Caco-2 (cell line): ENCODE measurements around the gene KCNK7. TPM values are rescaled to one million over a fixed set of nuclear protein-coding genes. Genes with fewer than 3 reads are reported as not detected.

ENCODE experiments used
- BruUV-seq: library from RNA; stranded (reverse); fragments of 400-500 nt; replicated peaks from 2 replicates; lab custom pipeline; 2021; lab: Mats Ljungman, UMichigan
- CTCF ChIA-PET: fragments of 300-600 bp; sonication (Branson Sonifier 250); formaldehyde crosslinking; loops from one replicate; lab custom pipeline; 2022; ENCODE audit warnings: antibody characterized with exemption; lab: Charles Lee
- POLR2A ChIA-PET: fragments of 300-600 bp; sonication (Branson Sonifier 250); formaldehyde crosslinking; loops from one replicate; lab custom pipeline; 2022; ENCODE audit warnings: antibody characterized with exemption; lab: Charles Lee
- DNase-seq, 2 experiments: peaks; one replicate each; pipeline versions ENCODE4 v3.0.0 to v3.0.0-alpha.2; 2020 to 2022
- H3K27me3 ChIP-seq: replicated peaks from 2 replicates; pipeline ENCODE4 v1.6.0; 2011; ENCODE audit warnings: low read length; ENCODE audit not compliant: control insufficient read depth, insufficient read depth
- H3K36me3 ChIP-seq: 2 replicates; pipeline ENCODE4 v1.5.1; 2011; ENCODE audit warnings: low read length; ENCODE audit not compliant: control insufficient read depth, insufficient read depth
- H3K4me1 ChIP-seq: fragments of 250-450 bp; sonication (Bioruptor Pico); 2 replicates; pipeline ENCODE4 v1.5.1; 2020; ENCODE audit warnings: mild to moderate bottlenecking
- H3K4me3 ChIP-seq: 2 replicates; pipeline ENCODE4 v1.5.1; 2011; ENCODE audit warnings: low read depth, mild to moderate bottlenecking, control low read depth, low read length
- H3K9me3 ChIP-seq: fragments of 250-450 bp; sonication (Bioruptor Pico); 2 replicates; pipeline ENCODE4 v1.5.1; 2020; ENCODE audit warnings: mild to moderate bottlenecking, moderate library complexity
- H3K27ac Mint-ChIP-seq: one replicate; pipeline ENCODE4 v1.8.0; 2022; ENCODE audit warnings: mixed read lengths; ENCODE audit not compliant: unreplicated experiment
- H3K27me3 Mint-ChIP-seq: one replicate; pipeline ENCODE4 v1.8.0; 2022; ENCODE audit warnings: mixed read lengths; ENCODE audit not compliant: insufficient read depth, unreplicated experiment
- H3K36me3 Mint-ChIP-seq: one replicate; pipeline ENCODE4 v1.8.0; 2022; ENCODE audit warnings: mild to moderate bottlenecking, mixed read lengths; ENCODE audit not compliant: insufficient read depth, unreplicated experiment
- H3K4me1 Mint-ChIP-seq: one replicate; pipeline ENCODE4 v1.8.0; 2022; ENCODE audit warnings: low read depth, mixed read lengths; ENCODE audit not compliant: unreplicated experiment
- H3K4me3 Mint-ChIP-seq: one replicate; pipeline ENCODE4 v1.8.0; 2022; ENCODE audit warnings: mild to moderate bottlenecking, moderate library complexity, mixed read lengths; ENCODE audit not compliant: unreplicated experiment
- H3K9me3 Mint-ChIP-seq: one replicate; pipeline ENCODE4 v1.8.0; 2022; ENCODE audit warnings: mixed read lengths; ENCODE audit not compliant: unreplicated experiment
- CTCF ChIP-seq, 2 experiments: fragments of 200-600 bp in 1 of 2; IDR thresholded peaks; 1 replicate in 1 of 2; 2 replicates in 1 of 2; pipeline versions ENCODE4 v1.5.1 to v1.8.0; 2011 to 2022; ENCODE audit warnings: antibody characterized with exemption in 1 of 2, control low read depth in 1 of 2, inconsistent platforms in 1 of 2, low read depth in 1 of 2, low read length in 1 of 2, mild to moderate bottlenecking in 1 of 2, moderate library complexity in 1 of 2; ENCODE audit not compliant: insufficient read depth in 1 of 2, severe bottlenecking in 1 of 2, unreplicated experiment in 1 of 2
- intact Hi-C: fragments of 100-400 bp; cut with micrococcal nuclease; formaldehyde crosslinking; loops from one replicate; pipeline ENCODE4 v1.10.0; 2022; ENCODE audit not compliant: unreplicated experiment
- total RNA-seq: library from RNA; stranded (reverse); gene quantifications from 2 replicates; pipeline ENCODE4 v1.2.3, GENCODE V29; 2022

Gene KCNK7
- total RNA-seq, 1 experiment from 2014 or later, result 0.39 TPM

GRCh38 chr11:65562788-65563187 lies 32.8 kb downstream of the KCNK7 start:
- TF ChIP-seq CTCF (IDR thresholded peaks at IDR 0.05; ENCODE audit: insufficient read depth in 1 of 2, low read depth in 1 of 2, low read length in 1 of 2, severe bottlenecking in 1 of 2, unreplicated experiment in 1 of 2), result no peak
- peaks cover 27% of the 10 kb centered on the region for H3K4me1 ChIP-seq
- intact Hi-C loops, result no loop called here

GRCh38 chr11:65562020-65562419 lies 33.6 kb downstream of the KCNK7 start:
- Mint-ChIP-seq H3K9me3 (no peaks in the 10 kb centered on the region), H3K36me3 (peaks cover 10% of the 10 kb centered on the region), H3K4me1 (peaks cover 20% of the 10 kb centered on the region), H3K4me3 (no peak overlapping the region), H3K27me3 (no peaks in the 10 kb centered on the region), H3K27ac (no peak overlapping the region)
- Histone ChIP-seq H3K27me3 (no peaks in the 10 kb centered on the region), H3K4me3 (no peak overlapping the region), H3K36me3 (peaks cover 1% of the 10 kb centered on the region; the same call in 1 of the 2 replicates), H3K4me1 (peaks cover 32% of the 10 kb centered on the region), H3K9me3 (no peaks in the 10 kb centered on the region)
- CTCF ChIA-PET, result interaction anchor here (0.6 to 1.5 kb wide), 3 partner anchors 11 to 720 kb away, joined by 3 to 11 read pairs (median 9); partner anchors contain the start of gene FAM89B
- POLR2A ChIA-PET, result interaction anchor here (0.5 to 1.0 kb wide), 2 partner anchors 8 to 37 kb away, joined by 3 to 7 read pairs; partner anchors contain the start of genes SCYL1 and ZNRD2
- no peak for TF ChIP-seq CTCF (IDR thresholded peaks at IDR 0.05; ENCODE audit: insufficient read depth in 1 of 2, low read depth in 1 of 2, low read length in 1 of 2, severe bottlenecking in 1 of 2, unreplicated experiment in 1 of 2)
- BruUV-seq, result no TSS peak
- intact Hi-C loops, result no loop called here
- no peak for DNase-seq

More at GRCh38 chr11:65562788-65563187, 32.8 kb downstream of the KCNK7 start:
- H3K9me3 Mint-ChIP-seq, result no peaks in the 10 kb centered on the region
- no peak overlapping the region for H3K27ac Mint-ChIP-seq
- no peak overlapping the region for H3K4me3 ChIP-seq
- no peaks in the 10 kb centered on the region for H3K9me3 ChIP-seq
- H3K27me3 ChIP-seq, result no peaks in the 10 kb centered on the region
- POLR2A ChIA-PET, result interaction anchor here (0.7 kb wide), 1 partner anchor 140 kb away, joined by 8 read pairs; the partner anchor contains the start of gene NEAT1
- BruUV-seq, result no TSS peak
- peaks cover 20% of the 10 kb centered on the region for H3K4me1 Mint-ChIP-seq
- CTCF ChIA-PET, result no interaction called here
- peaks cover 1% of the 10 kb centered on the region; the same call in 1 of the 2 replicates for H3K36me3 ChIP-seq
- H3K36me3 Mint-ChIP-seq, result peaks cover 5% of the 10 kb centered on the region
- DNase-seq, result no peak
- no peaks in the 10 kb centered on the region for H3K27me3 Mint-ChIP-seq
- H3K4me3 Mint-ChIP-seq, result no peak overlapping the region

GRCh38 chr11:65560555-65561418 lies 34.8 kb downstream of the KCNK7 start:
- Mint-ChIP-seq H3K4me1 (peaks cover 27% of the 10 kb centered on the region), H3K4me3 (peak overlapping the region; percentile 20), H3K27ac (peak overlapping the region; percentile 61), H3K27me3 (no peaks in the 10 kb centered on the region), H3K36me3 (peaks cover 12% of the 10 kb centered on the region), H3K9me3 (no peaks in the 10 kb centered on the region)
- Histone ChIP-seq H3K4me3 (no peak overlapping the region), H3K4me1 (peaks cover 45% of the 10 kb centered on the region), H3K27me3 (no peaks in the 10 kb centered on the region), H3K9me3 (no peaks in the 10 kb centered on the region), H3K36me3 (no peaks in the 10 kb centered on the region)
- no TSS peak for BruUV-seq
- POLR2A ChIA-PET, result interaction anchor here (0.6 to 1.0 kb wide), 2 partner anchors 9 to 10 kb away, joined by 3 read pairs; partner anchors contain the start of gene ZNRD2
- DNase-seq, result peak in 1 of 2 experiments; percentile 50
- no peak for TF ChIP-seq CTCF (IDR thresholded peaks at IDR 0.05; ENCODE audit: insufficient read depth in 1 of 2, low read depth in 1 of 2, low read length in 1 of 2, severe bottlenecking in 1 of 2, unreplicated experiment in 1 of 2)
- CTCF ChIA-PET, result interaction anchor here (0.9 to 1.5 kb wide), 3 partner anchors 9 to 36 kb away, joined by 3 to 11 read pairs (median 4); partner anchors contain the start of genes FAM89B, SCYL1 and ZNRD2
- intact Hi-C loops, result no loop called here
